Panc1 (cell line): Measurements from ENCODE around the gene CMYA5. TPM values are rescaled to one million over a fixed set of nuclear protein-coding genes. Genes with fewer than 3 reads are reported as not detected.

Experiments used
- ATAC-seq: fragments of 200-7000 bp; cut with Tn5 transposase; 2 replicates; pipeline ENCODE4 v1.9.1; 2020; ENCODE audit warnings: mild to moderate bottlenecking, moderate library complexity
- BruUV-seq: library from RNA; stranded (reverse); fragments of 400-500 nt; replicated peaks from 2 replicates; lab custom pipeline; 2021; lab: Mats Ljungman, UMichigan
- CTCF ChIA-PET: fragments of 300-600 bp; sonication (Branson Sonifier 250); formaldehyde crosslinking; loops from one replicate; lab custom pipeline; 2022; ENCODE audit warnings: antibody characterized with exemption; lab: Charles Lee
- POLR2A ChIA-PET: fragments of 300-600 bp; sonication (Branson Sonifier 250); formaldehyde crosslinking; loops from one replicate; lab custom pipeline; 2022; ENCODE audit warnings: antibody characterized with exemption; lab: Charles Lee
- DNase-seq: peaks from one replicate; pipeline ENCODE4 v3.0.0-alpha.2; 2010; ENCODE audit warnings: low read depth, low spot score
- H3K27ac ChIP-seq: 2 replicates; pipeline ENCODE4 v1.5.1; 2011; ENCODE audit warnings: mild to moderate bottlenecking, low read length, inconsistent platforms
- H3K27me3 ChIP-seq: fragments of 200-500 bp; sonication (Bioruptor generic); 2 replicates; pipeline ENCODE4 v1.6.0; 2014; ENCODE audit warnings: low read length, inconsistent platforms; ENCODE audit not compliant: control insufficient read depth, insufficient read depth
- H3K36me3 ChIP-seq: fragments of 200-500 bp; sonication (Bioruptor generic); 2 replicates; pipeline ENCODE4 v1.5.1; 2014; ENCODE audit warnings: inconsistent platforms, mild to moderate bottlenecking, low read length, moderate library complexity; ENCODE audit not compliant: control insufficient read depth, insufficient read depth
- H3K4me1 ChIP-seq: 2 replicates; pipeline ENCODE4 v1.5.1; 2011; ENCODE audit warnings: inconsistent platforms, mild to moderate bottlenecking, low read length, moderate library complexity; ENCODE audit not compliant: control insufficient read depth, insufficient read depth
- H3K4me3 ChIP-seq, 2 experiments: 2 replicates each; pipeline ENCODE4 v1.5.1; 2011 to 2012; ENCODE audit warnings: low read depth in 2 of 2, low read length in 2 of 2, mild to moderate bottlenecking in 2 of 2, inconsistent platforms in 1 of 2, moderate library complexity in 1 of 2
- H3K9me3 ChIP-seq: fragments of 200-500 bp; sonication (Bioruptor generic); 2 replicates; pipeline ENCODE4 v1.5.1; 2014; ENCODE audit warnings: low read depth, mild to moderate bottlenecking, inconsistent platforms, low read length, moderate library complexity; ENCODE audit not compliant: control insufficient read depth, insufficient read depth
- CTCF ChIP-seq: fragments of 450-650 bp; IDR thresholded peaks from 2 replicates; pipeline ENCODE4 v1.5.1; 2017; ENCODE audit warnings: mild to moderate bottlenecking
- POLR2AphosphoS5 ChIP-seq: IDR thresholded peaks from 2 replicates; pipeline ENCODE4 v1.6.1; 2012; ENCODE audit warnings: mild to moderate bottlenecking, low read depth, low read length, moderate library complexity
- REST ChIP-seq, 2 experiments: IDR thresholded peaks; 2 replicates each; pipeline ENCODE4 v1.6.1; 2011 to 2012; ENCODE audit warnings: low read depth in 2 of 2, control low read depth in 1 of 2, low read length in 1 of 2, mild to moderate bottlenecking in 1 of 2, moderate library complexity in 1 of 2; ENCODE audit not compliant: insufficient read depth in 1 of 2
- SIN3A ChIP-seq: IDR thresholded peaks from 2 replicates; pipeline ENCODE4 v1.6.1; 2012; ENCODE audit warnings: low read depth, mild to moderate bottlenecking, low read length, moderate library complexity, borderline replicate concordance; ENCODE audit not compliant: insufficient read depth
- TCF7L2 ChIP-seq: IDR thresholded peaks from 2 replicates; pipeline ENCODE4 v1.6.1; 2011; ENCODE audit warnings: mild to moderate bottlenecking, low read depth, low read length, inconsistent platforms
- in situ Hi-C: cut with HindIII; loops from 2 replicates; pipeline ENCODE4 v1.10.0; 2016; ENCODE audit warnings: low sequenced_read_pairs, low pct_unique_long_range_greater_than_20kb
- intact Hi-C: fragments of 100-400 bp; cut with micrococcal nuclease; formaldehyde crosslinking; loops from one replicate; pipeline ENCODE4 v1.10.0; 2022; ENCODE audit not compliant: unreplicated experiment
- total RNA-seq: library from RNA; stranded (reverse); gene quantifications from one replicate; pipeline ENCODE4 v1.2.1, GENCODE V29; 2021; ENCODE audit not compliant: unreplicated experiment

Gene CMYA5
- total RNA-seq, 1 experiment from 2014 or later: 0.31 TPM

GRCh38 chr5:79702606-79703380 lies 13.2 kb downstream of the CMYA5 start:
- DNase-seq (no peak), ATAC-seq (no peak)
- Histone ChIP-seq H3K4me3 (no peak overlapping the region), H3K9me3 (no peaks in the 10 kb centered on the region), H3K4me1 (no peaks in the 10 kb centered on the region), H3K36me3 (no peaks in the 10 kb centered on the region), H3K27me3 (no peaks in the 10 kb centered on the region), H3K27ac (no peak overlapping the region)
- ChIA-PET CTCF (interaction anchor here (1.3 kb wide), 1 partner anchor 381 kb away, joined by 4 read pairs; no protein-coding TSS in a partner anchor), POLR2A (no interaction called here)
- TF ChIP-seq CTCF: peak; percentile 73
- no peak for TF ChIP-seq POLR2AphosphoS5
- no peak for TF ChIP-seq REST (IDR thresholded peaks at IDR 0.05; ENCODE audit: insufficient read depth in 1 of 2, low read depth in 2 of 2, low read length in 1 of 2)
- no TSS peak for BruUV-seq
- in situ Hi-C loops (no loop called here), intact Hi-C loops (loop anchor here (10.0 kb wide), 1 partner anchor 152 kb away; no protein-coding TSS in a partner anchor)

GRCh38 chr5:79703381-79703645 lies 13.7 kb downstream of the CMYA5 start:
- H3K4me1 ChIP-seq: no peaks in the 10 kb centered on the region
- no TSS peak for BruUV-seq
- intact Hi-C loops (loop anchor here (10.0 kb wide), 1 partner anchor 151 kb away; no protein-coding TSS in a partner anchor), in situ Hi-C loops (no loop called here)
- ATAC-seq (no peak), DNase-seq (no peak)
- H3K9me3 ChIP-seq: no peaks in the 10 kb centered on the region
- no peaks in the 10 kb centered on the region for H3K36me3 ChIP-seq
- no peak overlapping the region for H3K27ac ChIP-seq
- H3K27me3 ChIP-seq: no peaks in the 10 kb centered on the region
- CTCF ChIA-PET: interaction anchor here (1.3 kb wide), 1 partner anchor 380 kb away, joined by 4 read pairs; no protein-coding TSS in a partner anchor
- no peak overlapping the region for H3K4me3 ChIP-seq
- POLR2A ChIA-PET: no interaction called here
- no peak for TF ChIP-seq POLR2AphosphoS5
- TF ChIP-seq CTCF: no peak
- TF ChIP-seq REST (IDR thresholded peaks at IDR 0.05; ENCODE audit: insufficient read depth in 1 of 2, low read depth in 2 of 2, low read length in 1 of 2): no peak
- no peak for TF ChIP-seq SIN3A
- TF ChIP-seq TCF7L2: no peak
